HL-60/S4 treated with phorbol 12-myristate 13-acetate at 8.2 ng/mL for 4 days and 3 days (cell line): Measurements from ENCODE around the gene ATG16L2.
"Not testable (repeated sequence)": the region's sequence is repeated elsewhere in the genome, so short reads cannot be mapped to it uniquely, and the experiment has no call there.

Source experiments
- in situ Hi-C: fragments of 300-500 bp; cut with MboI; formaldehyde crosslinking; loops from 2 replicates; pipeline ENCODE4 v1.15.0; 2022; ENCODE audit warnings: low sequenced_read_pairs

Gene ATG16L2

DNA sequence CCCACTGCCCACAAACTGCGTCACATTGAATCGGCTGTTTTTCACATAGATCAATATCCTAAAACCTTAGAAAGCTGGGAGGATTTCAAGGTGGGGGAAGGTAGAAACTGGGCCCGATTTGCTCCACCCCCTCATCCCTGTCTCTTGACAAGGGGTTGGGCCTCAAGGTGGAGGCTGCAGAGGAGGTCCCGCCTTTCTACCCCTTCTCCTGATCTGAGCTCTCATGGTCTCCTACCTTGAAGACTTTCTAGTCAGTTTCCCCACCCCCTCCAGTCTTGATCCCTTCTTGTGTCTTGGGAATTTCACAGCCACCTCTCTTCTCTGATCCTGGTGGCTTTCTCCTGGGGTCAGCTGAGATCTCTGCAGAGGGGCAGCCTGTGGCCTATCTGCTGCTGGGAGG, 15.8 kb upstream of the ATG16L2 start:
- in situ Hi-C loops, result no loop called here

DNA sequence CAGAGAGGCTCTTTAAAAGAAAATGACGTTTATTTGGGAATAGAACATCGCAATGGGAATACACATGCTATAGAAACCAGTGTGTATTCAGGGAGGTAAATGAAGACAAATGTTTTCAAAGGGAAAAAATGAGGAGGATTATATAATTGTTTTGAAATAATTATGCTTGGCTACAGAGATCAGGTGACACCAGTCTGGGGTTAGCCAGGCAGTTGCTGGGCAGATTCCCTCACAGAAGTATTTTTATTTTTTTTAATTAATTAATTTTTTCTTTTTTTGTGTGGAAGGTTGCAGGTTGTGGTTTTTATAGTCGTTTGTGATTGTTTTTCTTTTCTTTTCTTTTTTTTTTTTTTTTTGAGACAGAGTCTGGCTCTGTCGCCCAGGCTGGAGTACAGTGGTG, 14.8 kb upstream of the ATG16L2 start:
- in situ Hi-C loops, result no loop called here

DNA sequence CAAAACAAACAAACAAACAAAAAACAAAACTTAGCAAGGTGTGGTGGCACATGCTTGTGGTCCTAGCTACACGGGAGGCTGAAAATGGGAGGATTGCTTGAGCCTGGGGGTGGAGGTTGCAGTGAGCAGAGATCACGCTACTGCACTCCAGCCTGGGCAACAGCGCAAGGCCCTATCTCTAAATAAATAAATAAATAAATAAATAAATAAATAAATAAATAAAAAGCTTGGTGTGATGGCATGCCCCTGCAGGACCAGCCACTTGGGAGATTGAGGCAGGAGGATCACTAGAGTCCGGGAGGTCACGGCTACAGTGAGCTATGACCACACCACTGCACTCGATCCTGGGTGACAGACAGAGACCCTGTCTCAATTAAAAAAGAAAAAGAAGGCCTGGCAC, 11.4 kb upstream of the ATG16L2 start:
- in situ Hi-C loops, result no loop called here

DNA sequence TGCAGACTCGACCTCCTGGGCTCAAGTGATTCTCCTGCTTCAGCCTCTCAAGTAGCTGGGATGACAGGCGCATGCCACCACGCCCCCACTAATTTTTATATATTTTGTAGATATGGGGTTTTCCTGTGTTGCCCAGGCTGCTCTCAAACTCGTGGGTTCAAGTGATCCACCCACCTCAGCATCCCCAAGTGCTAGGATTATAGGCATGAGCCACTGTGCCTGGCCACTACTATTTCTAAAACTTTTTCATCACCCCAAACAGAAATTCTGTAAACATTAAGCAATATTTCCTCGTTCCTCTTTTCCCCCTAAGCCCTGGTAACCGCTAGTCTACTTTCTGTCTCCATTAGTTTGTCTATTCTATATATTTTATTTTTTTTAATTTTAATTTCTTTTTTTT, 9.0 kb upstream of the ATG16L2 start:
- in situ Hi-C loops, result no loop called here

DNA sequence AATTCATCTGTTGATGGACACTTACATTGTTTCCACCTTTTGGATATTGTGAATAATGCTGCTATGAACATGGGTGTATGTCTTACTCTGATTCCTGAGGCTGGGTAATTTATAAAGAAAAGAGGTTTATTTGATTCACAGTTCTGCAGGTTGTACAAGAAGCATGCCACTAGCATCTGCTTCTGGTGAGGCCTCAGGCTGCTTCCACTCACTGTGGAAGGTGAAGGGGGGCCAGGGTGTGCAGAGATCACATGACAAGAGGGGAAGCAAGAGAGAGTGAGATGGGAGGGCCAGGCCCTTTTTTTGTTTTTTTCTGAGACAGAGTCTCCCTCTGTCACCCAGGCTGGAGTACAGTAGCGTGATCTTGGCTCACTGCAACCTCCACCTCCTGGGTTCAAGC, 7.8 kb upstream of the ATG16L2 start:
- in situ Hi-C loops, result not testable (repeated sequence)

DNA sequence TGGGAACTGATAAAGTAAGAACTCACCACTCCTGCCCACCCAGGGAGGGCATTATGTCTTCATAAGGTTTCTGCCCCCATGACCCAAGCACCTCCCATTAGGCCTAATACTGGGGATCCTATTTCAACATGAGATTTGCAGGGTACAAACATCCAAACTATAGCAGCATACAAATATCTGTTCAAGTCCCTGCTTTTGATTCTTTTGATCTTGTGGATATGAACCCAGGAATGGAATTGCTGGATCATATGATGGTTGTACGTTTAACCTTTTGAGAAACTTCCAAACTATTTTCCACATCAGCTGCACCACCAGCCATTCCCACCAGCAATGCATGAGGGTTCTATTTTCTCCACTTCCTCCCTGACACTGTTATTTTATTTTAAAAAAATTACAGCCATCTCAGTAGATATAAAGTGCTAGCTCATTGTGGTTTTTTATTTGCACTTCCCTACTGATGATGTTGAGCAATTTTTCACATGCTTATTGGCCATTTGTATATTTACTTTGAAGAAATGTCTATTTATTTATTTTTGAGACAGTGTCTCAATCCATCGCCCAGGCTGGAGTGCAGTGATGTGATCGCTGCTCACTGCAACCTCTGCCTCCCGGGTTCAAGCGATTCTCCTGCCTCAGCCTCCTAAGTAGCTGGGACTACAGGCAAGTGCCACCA, 7.1 kb upstream of the ATG16L2 start:
- in situ Hi-C loops, result no loop called here

DNA sequence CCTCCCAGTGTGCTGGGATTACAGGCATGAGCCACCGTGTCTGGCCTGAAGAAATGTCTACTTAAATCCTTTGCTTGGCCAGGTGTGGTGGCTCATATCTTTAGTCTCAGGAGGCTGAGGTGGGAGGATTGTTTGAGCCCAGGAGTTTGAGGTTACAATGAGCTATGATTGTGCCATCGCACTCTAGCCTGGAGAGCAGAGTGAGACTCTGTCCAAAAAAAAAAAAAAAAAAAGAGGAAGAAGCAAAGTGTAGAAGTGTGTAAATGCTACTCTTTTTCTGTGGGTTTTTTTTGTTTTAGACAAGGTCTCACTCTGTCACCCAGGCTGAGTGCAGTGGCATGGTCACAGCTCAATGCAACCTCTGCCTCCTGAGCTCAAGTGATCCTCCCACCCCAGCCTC, 6.4 kb upstream of the ATG16L2 start:
- in situ Hi-C loops, result no loop called here

DNA sequence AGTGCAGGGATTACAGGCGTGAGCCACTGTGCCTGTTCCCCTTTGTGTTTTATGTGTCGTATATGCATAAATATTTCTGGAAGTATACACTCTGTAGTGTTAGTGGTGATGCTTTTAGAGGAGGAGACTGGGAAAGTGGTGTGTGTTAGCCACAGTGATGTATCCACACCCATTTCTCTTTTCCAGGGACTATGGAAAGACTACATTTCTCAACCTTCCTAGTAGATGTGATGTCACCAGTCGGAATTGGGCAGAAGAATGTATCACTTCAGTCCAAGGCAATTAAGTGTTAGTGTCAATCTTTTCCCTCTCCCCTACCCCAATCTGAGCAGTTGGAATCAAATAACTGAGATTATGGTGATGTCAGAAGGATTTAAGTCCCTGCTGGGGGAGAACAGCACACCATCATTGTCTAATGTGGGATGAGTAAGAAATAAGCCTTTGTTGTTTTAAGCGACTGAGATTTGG, 5.8 kb upstream of the ATG16L2 start:
- in situ Hi-C loops, result no loop called here

DNA sequence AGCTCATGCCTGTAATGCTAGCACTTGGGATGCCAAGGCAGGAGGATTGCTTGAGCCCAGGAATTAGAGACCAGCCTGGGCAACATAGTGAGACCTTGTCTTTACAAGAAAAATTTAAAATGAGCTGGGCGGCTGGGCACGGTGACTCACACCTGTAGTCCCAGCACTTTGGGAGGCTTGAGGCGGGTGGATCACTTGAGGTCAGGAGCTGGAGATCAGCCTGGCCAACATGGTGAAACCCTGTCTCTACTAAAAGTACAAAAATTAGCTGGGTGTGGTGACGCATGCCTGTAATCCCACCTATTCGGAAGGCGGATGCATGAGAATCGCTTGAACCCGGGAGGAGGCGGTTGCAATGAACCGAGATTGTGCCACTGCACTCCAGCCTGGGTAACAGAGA, 2.5 kb upstream of the ATG16L2 start:
- in situ Hi-C loops, result not testable (repeated sequence)

DNA sequence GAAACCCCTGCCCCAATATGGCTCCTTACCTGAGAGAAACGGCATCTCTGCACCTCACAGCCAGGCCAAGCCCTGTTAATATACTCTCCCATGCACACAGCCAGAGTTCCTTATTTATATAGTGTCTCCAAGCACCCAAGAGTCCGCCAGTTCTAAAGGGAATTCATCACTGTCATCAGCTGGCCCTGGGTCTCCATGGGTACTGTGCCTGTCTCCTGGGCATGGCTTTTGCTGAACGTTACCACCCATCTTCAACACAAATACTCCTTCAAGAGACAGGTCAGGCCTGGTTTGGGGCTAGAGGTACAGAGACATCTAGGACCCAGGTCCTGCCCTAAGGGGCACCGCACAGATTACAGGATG, 1.6 kb upstream of the ATG16L2 start:
- in situ Hi-C loops, result no loop called here

DNA sequence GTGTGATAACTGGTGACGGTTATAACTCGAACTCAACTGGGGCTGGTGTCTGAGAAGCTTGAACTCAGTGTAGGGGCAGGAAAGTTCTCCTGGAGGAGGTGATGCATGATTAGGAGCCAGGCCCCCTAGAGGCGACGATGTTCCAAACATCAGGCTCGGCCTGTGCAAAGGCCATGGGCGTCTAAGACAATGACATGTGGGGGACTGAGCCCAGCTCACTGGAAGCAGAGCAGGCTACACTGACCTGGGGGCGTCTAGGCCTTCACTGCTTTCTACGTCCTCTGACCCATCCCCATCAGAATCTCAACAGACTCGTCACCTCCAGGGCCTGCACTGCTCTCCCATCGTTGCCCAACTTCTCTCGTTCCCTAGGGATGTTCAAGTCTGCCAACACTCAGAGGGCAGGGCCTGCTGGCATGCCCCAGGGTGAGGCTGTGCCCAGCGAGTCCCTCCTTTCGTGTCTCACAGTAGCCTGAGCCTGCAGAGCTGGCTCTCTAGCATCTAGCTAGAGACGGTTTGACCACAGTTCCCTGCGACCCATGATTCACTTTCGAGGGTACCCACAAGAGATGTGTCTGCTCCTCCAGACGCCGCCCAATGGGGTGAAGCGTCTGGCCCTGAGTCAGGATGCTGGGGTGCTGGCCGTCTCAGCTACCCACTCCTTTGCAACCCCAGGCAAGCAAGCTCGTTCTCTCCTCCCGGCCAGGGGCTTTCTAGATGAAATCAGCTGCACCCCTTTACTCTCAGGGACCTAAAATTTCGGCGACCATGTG, 1.1 kb upstream of the ATG16L2 start:
- in situ Hi-C loops, result no loop called here

DNA sequence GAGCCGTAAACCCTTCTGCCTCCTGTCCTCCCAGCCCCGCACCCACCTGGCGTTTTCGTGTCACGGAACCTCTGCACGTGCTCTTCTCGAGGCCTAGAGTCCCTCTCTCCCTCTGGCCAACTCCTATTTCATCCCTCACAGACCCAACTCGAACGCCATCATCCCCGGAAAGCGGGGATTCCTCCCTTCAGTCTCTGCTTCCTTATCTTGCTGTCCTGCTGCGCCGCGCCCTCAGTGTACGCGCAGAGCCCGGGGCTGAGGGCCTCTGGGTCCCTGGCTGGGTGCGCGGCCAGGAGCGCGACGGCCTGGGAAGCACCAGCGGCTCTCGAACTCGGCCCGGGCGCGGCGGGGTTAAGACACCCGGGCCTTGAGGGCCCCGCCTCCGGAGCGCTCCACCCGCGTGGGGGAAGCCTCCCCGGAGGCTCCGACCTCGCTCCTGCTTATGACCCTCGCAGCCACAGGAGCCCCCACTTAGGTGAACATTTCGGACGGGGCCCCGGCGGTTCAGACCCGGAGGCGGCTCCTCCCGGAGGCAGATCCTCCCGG, 398 bp upstream of the ATG16L2 start:
- in situ Hi-C loops, result no loop called here

DNA sequence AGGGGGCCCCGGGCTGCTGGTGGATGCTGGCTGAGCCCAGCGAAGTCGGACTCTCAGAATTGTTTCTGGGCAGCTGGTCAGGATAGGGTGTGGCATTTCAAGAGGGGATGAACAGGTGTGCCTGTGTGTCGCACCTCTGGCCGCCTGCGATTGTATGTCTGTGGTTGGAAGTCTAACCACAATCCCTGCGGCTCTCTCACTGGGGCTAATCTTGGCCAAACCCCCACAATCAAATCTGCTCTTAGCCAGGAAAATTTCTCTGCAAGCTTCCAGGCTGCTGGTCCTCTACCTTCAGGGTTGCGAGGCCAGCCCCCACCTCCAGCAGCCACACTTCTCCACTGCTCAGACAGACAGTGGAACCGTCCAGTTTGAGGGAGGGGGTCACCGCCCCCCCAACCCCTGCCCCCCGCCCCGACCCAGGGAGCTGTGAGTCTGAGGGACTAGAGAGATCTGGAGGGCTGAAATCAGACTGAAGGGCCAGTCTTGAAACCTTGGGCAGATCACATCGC, 953 bp downstream of the ATG16L2 start:
- in situ Hi-C loops, result no loop called here

DNA sequence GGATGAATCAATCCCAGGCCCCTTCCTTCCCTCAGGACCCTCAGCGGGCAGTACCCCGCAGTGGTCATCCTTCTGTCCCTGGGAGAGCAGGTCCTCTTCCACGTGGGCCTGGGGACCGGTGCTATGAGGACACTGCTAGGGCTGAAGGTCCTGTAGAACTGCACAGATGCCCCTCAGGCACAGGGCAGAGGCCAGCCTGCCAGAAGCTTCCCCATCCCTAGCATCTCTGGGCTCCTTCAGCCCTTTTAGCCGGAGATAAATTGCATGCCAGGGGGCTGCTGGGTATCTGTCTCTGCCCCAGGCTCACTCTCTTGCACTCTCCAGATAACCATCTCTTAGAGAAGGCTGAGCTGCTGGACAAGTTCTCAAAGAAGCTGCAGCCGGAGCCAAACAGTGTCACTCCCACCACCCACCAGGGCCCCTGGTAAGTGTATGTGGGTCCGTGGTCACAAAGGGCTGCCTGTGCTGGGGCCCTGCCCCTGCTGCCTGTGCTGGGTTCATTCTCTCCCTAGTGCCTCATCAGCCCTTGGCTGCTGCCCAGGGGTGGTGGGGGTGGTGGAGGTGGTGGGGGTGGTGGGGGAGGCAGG, 2.3 kb downstream of the ATG16L2 start:
- in situ Hi-C loops, result no loop called here

DNA sequence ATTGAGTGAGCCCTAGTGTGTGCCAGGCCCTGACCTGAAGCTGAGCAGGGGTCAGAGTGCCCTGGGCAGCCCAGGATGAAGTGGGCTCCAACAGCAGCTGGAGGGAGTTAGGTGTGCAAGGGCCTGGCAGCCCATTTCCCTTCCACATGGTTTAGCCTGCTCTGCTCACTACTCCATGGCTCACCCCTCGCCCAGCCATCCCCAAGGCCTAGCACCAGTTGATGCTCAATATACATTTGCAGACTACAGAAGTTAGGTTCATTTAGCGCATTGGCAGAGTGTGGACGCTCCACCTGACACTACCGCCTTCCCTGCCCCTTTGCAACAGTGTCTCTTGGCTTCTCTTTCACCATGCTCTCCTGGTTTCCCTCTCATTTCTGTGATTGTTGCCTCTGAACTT, 3.8 kb downstream of the ATG16L2 start:
- in situ Hi-C loops, result no loop called here

DNA sequence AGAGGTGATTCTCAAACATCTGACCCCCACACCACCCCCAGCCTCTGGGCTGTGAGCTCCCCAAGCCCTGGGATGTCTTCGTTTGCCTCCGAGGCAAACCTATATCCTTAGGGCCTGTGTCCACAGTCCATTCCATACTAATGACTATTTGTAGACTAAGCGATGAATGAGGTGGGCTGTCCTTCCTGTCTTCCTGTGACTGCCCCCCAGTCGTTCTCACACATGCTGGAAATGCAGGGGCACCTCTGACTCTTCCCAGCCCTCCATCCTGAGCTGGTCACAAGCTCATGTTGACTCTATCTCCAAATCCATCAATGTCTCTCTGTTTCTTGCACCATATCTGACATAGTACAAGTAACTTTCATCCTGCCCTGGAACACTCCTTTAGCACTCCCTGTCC, 4.8 kb downstream of the ATG16L2 start:
- in situ Hi-C loops, result no loop called here

DNA sequence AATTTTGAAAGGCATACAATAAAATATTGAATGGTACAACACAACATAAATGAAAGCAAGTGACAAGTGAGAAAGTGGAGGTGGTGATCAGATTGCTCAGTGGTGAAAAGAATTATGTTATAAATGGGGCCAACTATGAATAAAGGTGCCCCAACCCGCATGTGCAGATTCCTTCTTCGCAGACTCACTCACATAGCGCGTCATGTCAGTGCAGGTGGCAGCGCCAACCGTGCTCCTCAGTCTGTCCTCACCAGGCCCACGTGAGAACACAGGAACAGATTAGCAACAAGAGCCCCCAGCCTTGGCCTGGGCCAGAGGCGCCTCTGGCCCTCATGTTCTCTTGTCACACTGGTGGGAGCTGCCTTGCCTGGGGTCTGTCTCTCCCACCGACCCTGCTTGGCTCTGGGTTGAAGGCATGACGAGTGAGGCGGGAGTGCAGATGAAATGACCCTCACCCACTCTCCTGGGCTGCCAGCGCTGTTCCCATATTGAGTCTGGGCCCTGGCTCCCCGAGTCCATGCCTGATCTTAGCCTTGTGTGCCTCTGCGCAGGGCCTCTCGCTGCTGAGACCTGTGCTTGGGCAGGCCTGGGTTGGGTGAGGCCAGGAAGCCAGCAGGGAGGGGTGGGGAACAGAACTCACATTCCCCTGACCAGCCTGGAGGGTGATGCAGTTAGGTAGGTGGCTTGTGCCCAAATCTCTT, 6.4 kb downstream of the ATG16L2 start:
- in situ Hi-C loops, result no loop called here

DNA sequence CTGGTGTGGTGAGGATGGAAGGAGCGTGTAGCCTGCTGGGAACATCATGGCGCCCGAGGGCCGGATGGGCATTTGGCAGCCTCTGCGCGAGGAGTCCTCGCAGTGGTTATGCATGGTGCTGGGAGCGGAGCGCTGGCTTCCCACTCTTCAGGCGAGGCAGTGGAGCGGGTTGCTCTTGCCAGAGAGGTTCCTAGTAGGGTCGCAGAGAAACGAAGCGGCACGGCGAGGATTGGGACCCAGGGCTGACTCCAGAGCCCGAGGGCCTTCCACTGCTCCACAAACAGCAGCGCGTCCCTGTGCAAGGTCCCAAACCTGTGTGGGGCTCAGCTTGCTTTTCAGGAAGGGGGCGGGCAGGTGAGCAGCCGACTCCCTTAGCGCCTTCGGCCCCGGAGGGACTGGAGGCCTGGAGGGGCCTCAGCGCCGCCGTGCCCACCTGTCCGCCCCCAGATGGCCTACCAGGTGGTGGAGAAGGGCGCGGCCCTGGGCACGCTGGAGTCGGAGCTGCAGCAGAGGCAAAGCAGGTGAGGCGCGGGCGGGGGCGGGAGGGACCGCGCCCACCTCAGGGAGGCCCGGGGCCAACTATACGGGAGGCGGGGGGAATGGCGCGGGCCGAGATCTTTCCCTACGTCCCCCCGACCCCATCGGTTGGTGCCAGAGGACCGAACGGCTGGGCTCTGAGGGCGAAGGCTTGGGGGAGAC, 7.2 kb downstream of the ATG16L2 start:
- in situ Hi-C loops, result no loop called here

DNA sequence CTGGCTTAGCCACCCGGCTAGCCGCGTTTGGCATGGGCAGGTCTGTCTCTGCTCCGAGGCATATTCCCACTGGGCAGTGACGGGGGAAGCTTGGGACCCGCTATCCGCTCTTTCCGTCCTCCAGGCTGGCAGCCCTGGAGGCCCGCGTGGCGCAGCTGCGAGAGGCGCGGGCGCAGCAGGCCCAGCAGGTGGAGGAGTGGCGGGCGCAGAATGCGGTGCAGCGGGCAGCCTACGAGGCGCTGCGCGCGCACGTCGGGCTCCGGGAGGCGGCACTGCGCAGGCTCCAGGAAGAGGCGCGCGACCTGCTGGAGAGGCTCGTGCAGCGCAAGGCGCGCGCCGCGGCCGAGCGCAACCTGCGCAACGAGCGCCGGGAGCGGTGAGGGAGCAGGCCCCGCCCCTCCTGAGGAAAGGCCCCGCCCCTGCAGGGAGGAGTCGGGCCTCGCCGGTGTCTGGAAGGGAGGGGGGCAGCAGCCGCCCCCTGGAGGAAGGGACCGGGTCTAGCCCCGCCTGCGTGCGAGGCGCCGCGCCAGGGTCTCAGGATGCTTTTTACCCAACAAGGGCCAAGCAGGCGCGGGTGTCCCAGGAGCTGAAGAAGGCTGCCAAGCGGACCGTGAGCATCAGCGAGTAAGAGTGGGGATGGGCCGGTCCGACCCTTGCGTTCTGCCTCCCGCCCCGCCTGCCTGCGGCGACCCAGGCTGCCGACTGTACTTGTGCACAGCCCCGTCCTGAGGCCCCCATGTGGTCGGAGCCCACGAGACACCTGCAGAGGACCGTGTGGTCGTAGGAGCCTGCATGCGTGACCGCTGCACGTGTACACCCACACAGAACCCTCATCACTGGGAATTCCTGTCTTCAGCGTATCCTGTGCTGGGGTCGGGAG, 7.9 kb downstream of the ATG16L2 start:
- in situ Hi-C loops, result no loop called here
